ENCODE measurements around the gene PALMD. TPM values are rescaled to one million over a fixed set of nuclear protein-coding genes. Genes with fewer than 3 reads are reported as not detected.

Gene PALMD
- total RNA-seq, 1 experiment from 2014 or later = 8.0 TPM

DNA sequence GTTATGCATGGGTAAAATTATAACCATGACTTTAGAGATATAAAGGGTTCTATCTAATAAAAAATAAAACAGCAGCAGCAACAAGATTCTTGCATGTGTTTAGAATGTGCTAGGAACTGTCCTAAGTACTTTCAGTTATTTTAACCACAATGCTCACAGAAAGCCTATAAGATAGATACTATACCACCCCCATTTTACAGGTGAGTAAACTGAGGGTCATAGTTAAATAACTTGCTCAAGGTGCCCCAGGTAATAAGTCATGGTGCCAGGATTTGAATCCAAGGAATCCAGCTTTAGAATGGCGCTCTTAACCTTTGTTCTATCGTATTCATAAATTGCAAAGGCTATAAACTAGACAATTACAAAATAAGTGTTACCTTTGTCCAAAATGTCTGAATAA is 67.1 kb downstream of the PALMD start:
- Histone ChIP-seq H4K20me1 (ENCODE audit: low read length) (no peaks in the 10 kb centered on the region), H3K9me3 (ENCODE audit: low read length) (no peaks in the 10 kb centered on the region), H3K4me3 (ENCODE audit: low read length) (no peak overlapping the region), H3K27me3 (ENCODE audit: low read length) (no peaks in the 10 kb centered on the region), H2AFZ (ENCODE audit: low read length) (no peak overlapping the region), H3K27ac (ENCODE audit: low read length) (no peak overlapping the region), H3K4me1 (ENCODE audit: insufficient read depth, low read length) (no peaks in the 10 kb centered on the region), H3K9ac (ENCODE audit: low read length) (no peak overlapping the region), H3K9me2 (replicated peaks; ENCODE audit: low read length) (no peaks in the 10 kb centered on the region), H3K4me2 (ENCODE audit: low read length) (no peak overlapping the region), H3K36me3 (ENCODE audit: low read depth, low read length) (peaks cover 18% of the 10 kb centered on the region; the same call in 1 of the 2 replicates), H3K79me2 (ENCODE audit: low read length) (no peaks in the 10 kb centered on the region), H3F3A (ENCODE audit: low read length, unreplicated experiment) (no peaks in the 10 kb centered on the region)
- CTCF ChIA-PET = no interaction called here
- DNase-seq = no peak
- TF ChIP-seq EZH2phosphoT487 (IDR thresholded peaks at IDR 0.05; ENCODE audit: borderline replicate concordance, low read length) (no peak), EZH2 (IDR thresholded peaks at IDR 0.05; ENCODE audit: low read length, unreplicated experiment) (no peak)
- TF ChIP-seq, protein P1, sequence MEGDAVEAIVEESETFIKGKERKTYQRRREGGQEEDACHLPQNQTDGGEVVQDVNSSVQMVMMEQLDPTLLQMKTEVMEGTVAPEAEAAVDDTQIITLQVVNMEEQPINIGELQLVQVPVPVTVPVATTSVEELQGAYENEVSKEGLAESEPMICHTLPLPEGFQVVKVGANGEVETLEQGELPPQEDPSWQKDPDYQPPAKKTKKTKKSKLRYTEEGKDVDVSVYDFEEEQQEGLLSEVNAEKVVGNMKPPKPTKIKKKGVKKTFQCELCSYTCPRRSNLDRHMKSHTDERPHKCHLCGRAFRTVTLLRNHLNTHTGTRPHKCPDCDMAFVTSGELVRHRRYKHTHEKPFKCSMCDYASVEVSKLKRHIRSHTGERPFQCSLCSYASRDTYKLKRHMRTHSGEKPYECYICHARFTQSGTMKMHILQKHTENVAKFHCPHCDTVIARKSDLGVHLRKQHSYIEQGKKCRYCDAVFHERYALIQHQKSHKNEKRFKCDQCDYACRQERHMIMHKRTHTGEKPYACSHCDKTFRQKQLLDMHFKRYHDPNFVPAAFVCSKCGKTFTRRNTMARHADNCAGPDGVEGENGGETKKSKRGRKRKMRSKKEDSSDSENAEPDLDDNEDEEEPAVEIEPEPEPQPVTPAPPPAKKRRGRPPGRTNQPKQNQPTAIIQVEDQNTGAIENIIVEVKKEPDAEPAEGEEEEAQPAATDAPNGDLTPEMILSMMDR (conservative IDR thresholded peaks at IDR 0.05; ENCODE audit: low read depth, low read length) = no peak
- BruUV-seq (replicated peaks) = no TSS peak
- POLR2A ChIA-PET (ENCODE audit: unreplicated experiment) = no interaction called here
- intact Hi-C loops (cut with micrococcal nuclease) = no loop called here
- no peak for ATAC-seq

DNA sequence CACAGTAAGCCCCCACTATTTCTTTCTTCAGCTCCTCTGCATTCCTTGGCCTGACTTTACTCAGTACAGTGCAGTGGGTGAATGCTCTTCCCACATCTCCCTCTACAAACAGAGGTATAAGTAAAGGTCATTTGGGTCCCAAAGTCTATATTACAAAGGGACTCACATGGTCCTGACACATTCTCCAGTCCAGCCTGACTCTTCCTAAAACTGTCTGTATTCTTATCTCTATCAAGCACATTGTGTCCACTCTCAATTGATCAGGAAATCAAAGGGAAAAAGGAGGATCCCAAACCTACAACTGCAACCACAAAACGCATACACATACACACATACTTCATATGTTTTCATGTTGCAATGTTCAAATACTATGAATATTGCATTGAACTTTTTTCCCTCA is 71.1 kb downstream of the PALMD start:
- Histone ChIP-seq H3F3A (ENCODE audit: low read length, unreplicated experiment) (no peaks in the 10 kb centered on the region), H3K4me1 (ENCODE audit: insufficient read depth, low read length) (peaks cover 10% of the 10 kb centered on the region), H3K79me2 (ENCODE audit: low read length) (no peaks in the 10 kb centered on the region), H3K36me3 (ENCODE audit: low read depth, low read length) (peaks cover 6% of the 10 kb centered on the region; the same call in 1 of the 2 replicates), H3K9ac (ENCODE audit: low read length) (no peak overlapping the region), H3K27me3 (ENCODE audit: low read length) (no peaks in the 10 kb centered on the region), H3K4me3 (ENCODE audit: low read length) (no peak overlapping the region), H3K27ac (ENCODE audit: low read length) (no peak overlapping the region), H3K9me3 (ENCODE audit: low read length) (no peaks in the 10 kb centered on the region), H3K4me2 (ENCODE audit: low read length) (no peak overlapping the region), H4K20me1 (ENCODE audit: low read length) (no peaks in the 10 kb centered on the region), H3K9me2 (replicated peaks; ENCODE audit: low read length) (no peaks in the 10 kb centered on the region), H2AFZ (ENCODE audit: low read length) (no peak overlapping the region)
- POLR2A ChIA-PET (ENCODE audit: unreplicated experiment) = no interaction called here
- no peak for DNase-seq
- ATAC-seq = no peak
- BruUV-seq (replicated peaks) = no TSS peak
- intact Hi-C loops (cut with micrococcal nuclease) = no loop called here
- CTCF ChIA-PET = no interaction called here
- TF ChIP-seq, protein P1 (conservative IDR thresholded peaks at IDR 0.05; ENCODE audit: low read depth, low read length) = no peak
- TF ChIP-seq EZH2 (IDR thresholded peaks at IDR 0.05; ENCODE audit: low read length, unreplicated experiment) (no peak), EZH2phosphoT487 (IDR thresholded peaks at IDR 0.05; ENCODE audit: borderline replicate concordance, low read length) (no peak)

DNA sequence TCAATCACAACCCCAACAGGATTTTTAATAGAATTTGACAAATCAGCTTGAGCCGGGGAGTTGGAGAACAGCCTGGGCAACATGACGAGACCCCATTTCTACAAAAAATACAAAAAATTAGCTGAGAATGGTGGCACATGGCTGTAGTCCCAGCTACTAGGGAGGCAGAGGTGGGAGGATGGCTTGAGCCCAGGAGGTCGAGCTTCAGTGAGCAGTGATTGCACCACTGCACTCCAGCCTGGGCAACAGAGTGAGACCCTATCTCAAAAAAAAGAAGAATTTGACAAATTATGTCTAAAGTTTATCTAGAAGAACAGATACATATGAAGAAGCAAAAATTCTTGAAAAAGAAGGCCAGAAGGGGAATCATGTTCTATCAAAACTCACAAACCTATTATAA is 77.3 kb downstream of the PALMD start:
- Histone ChIP-seq H3K36me3 (ENCODE audit: low read depth, low read length) (peaks cover 4% of the 10 kb centered on the region; the same call in 1 of the 2 replicates), H3K79me2 (ENCODE audit: low read length) (no peaks in the 10 kb centered on the region), H4K20me1 (ENCODE audit: low read length) (no peaks in the 10 kb centered on the region), H3K4me1 (ENCODE audit: insufficient read depth, low read length) (peaks cover 16% of the 10 kb centered on the region), H3K9me3 (ENCODE audit: low read length) (no peaks in the 10 kb centered on the region), H3K27me3 (ENCODE audit: low read length) (no peaks in the 10 kb centered on the region), H3K9ac (ENCODE audit: low read length) (no peak overlapping the region), H3K4me3 (ENCODE audit: low read length) (no peak overlapping the region), H3K4me2 (ENCODE audit: low read length) (no peak overlapping the region), H3K27ac (ENCODE audit: low read length) (no peak overlapping the region), H2AFZ (ENCODE audit: low read length) (no peak overlapping the region), H3F3A (ENCODE audit: low read length, unreplicated experiment) (no peaks in the 10 kb centered on the region), H3K9me2 (replicated peaks; ENCODE audit: low read length) (no peaks in the 10 kb centered on the region)
- no peak for DNase-seq
- BruUV-seq (replicated peaks) = no TSS peak
- intact Hi-C loops (cut with micrococcal nuclease) = no loop called here
- TF ChIP-seq, protein P1 (conservative IDR thresholded peaks at IDR 0.05; ENCODE audit: low read depth, low read length) = no peak
- TF ChIP-seq EZH2 (IDR thresholded peaks at IDR 0.05; ENCODE audit: low read length, unreplicated experiment) (no peak), EZH2phosphoT487 (IDR thresholded peaks at IDR 0.05; ENCODE audit: borderline replicate concordance, low read length) (no peak)
- no peak for ATAC-seq
- ChIA-PET POLR2A (ENCODE audit: unreplicated experiment) (no interaction called here), CTCF (no interaction called here)

Measured in PC-3 (cell line).